Muscle of leg (tissue), 11 donors: ENCODE results near the gene PTTG1IP. TPM values are rescaled to one million over a fixed set of nuclear protein-coding genes. Genes with fewer than 3 reads are reported as not detected.

Experiments
- DNase-seq: peaks from one replicate; pipeline ENCODE4 v3.0.0; 2013
- H3K27ac ChIP-seq: one replicate; pipeline ENCODE4 v1.5.1; 2013; ENCODE audit warnings: mild to moderate bottlenecking, low read length, control low read depth
- H3K27me3 ChIP-seq: one replicate; pipeline ENCODE4 v1.6.1; 2013; ENCODE audit warnings: low read length; ENCODE audit not compliant: control insufficient read depth, insufficient read depth
- H3K36me3 ChIP-seq: one replicate; pipeline ENCODE4 v1.6.1; 2013; ENCODE audit warnings: low read length; ENCODE audit not compliant: control insufficient read depth, insufficient read depth
- H3K4me1 ChIP-seq: one replicate; pipeline ENCODE4 v1.6.1; 2013; ENCODE audit warnings: low read length; ENCODE audit not compliant: control insufficient read depth, insufficient read depth
- H3K4me3 ChIP-seq: one replicate; pipeline ENCODE4 v1.5.1; 2013; ENCODE audit warnings: low read length, control low read depth
- H3K9me3 ChIP-seq: replicated peaks from 2 replicates; pipeline ENCODE4 v1.6.1; 2013; ENCODE audit warnings: low read depth, low read length; ENCODE audit not compliant: control insufficient read depth
- WGBS: methylation state at CpG from one replicate; pipeline ENCODE4 v1.1.5; 2013; ENCODE audit warnings: missing lambda C conversion rate; ENCODE audit not compliant: insufficient coverage; 5-methylcytosine and 5-hydroxymethylcytosine counted together
- polyA plus RNA-seq, 8 donors: library from polyadenylated mRNA; unstranded; fragments of 120-200 nt; gene quantifications; one replicate each; pipeline versions ENCODE4 v1.2.1 to v1.2.3, GENCODE V29; 2013; ENCODE audit warnings: inconsistent platforms in 1 of 8, low replicate concordance in 1 of 8; ENCODE audit not compliant: insufficient read length in 8 of 8, insufficient read depth in 1 of 8
- total RNA-seq: library from RNA; stranded (reverse); fragments of 120-200 nt; gene quantifications from one replicate; pipeline ENCODE4 v1.2.4, GENCODE V29; 2013

PTTG1IP gene
- total and polyA plus RNA-seq, 9 donors, result 126 to 149 (median 136) TPM

- Histone ChIP-seq H3K9me3 (peaks cover 36% of the 10 kb centered on the region), H3K27me3 (peaks cover 2% of the 10 kb centered on the region), H3K27ac (no peak overlapping the region), H3K4me3 (no peak overlapping the region), H3K36me3 (no peaks in the 10 kb centered on the region), H3K4me1 (peaks cover 8% of the 10 kb centered on the region)
- no CpG with 5 or more reads among the region's 3 CpGs for WGBS
- DNase-seq, result no peak
Measured at GRCh38 chr21:44820851-44821250, 52.6 kb downstream of the PTTG1IP start.

DNA sequence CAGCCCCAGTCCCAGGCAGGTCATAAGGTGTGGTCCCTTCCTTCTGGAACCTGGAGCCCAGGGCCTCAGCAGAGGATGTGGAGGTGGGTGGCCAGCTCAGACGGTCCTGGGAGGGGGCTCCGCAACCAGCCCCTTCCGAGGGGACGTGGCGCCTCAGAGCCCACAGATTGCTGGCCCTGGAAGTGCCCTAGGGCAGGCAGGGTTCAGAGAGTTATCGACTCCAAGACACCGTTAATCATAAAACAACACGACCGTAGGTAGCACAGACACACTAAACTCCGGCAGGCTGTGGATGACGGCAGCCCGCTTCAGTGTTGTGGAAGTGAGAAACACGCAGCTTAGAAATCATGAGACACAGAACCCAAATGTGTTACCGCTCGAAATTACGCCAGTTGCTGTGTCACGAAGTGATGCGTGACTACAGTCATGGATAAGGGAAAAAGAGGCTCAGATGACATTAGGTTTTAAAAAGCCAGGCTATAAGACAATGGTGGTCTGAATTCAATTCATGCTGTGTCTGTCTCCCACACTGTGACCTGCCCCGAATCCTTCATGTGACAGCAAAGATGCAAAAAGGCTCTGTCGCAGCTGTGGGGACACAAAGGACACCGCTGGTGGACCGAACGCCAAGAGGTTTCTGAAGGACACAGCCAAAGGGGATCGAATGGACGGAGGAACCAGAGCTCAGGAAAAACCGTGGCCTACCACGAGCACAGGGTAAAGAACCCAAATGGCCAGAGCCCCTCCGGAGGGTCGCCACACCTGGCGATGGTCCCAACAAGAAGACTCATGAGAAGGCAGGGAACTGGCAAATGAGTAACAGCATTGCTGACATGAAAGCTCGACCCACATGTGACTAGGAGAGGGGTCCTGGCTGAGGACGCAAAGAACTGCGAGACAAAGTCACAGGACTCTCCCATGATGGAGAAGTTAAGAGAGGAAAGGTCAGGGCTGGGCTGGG, 53.9 kb downstream of the PTTG1IP start:
- Histone ChIP-seq H3K27me3 (peaks cover 2% of the 10 kb centered on the region), H3K36me3 (peaks cover 2% of the 10 kb centered on the region), H3K4me3 (no peak overlapping the region), H3K4me1 (peaks cover 8% of the 10 kb centered on the region), H3K27ac (no peak overlapping the region), H3K9me3 (peaks cover 36% of the 10 kb centered on the region)
- peak; percentile 16 for DNase-seq
- WGBS, result 93% methylated on average over 29 of the region's 33 CpGs

DNA sequence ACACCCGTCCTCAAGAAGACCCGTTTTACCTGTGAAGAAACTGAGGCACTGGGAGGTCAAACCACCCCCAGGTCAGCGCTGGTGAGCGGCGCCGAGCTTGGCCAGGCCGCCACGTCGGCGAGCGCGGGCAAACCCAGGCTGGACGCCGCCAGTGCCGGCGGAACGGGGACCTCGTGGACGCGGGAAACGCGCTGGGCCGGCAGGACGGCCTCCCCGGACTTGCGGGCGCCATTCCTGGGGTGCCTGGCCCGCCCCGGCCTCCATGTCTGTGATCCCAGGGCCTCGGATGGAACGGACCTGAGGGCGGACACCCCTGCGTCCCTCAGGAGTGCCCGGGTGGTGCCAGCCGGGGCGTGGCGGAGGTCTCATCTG, 54.9 kb downstream of the PTTG1IP start:
- Histone ChIP-seq H3K4me3 (peak overlapping the region; percentile 51), H3K9me3 (peaks cover 33% of the 10 kb centered on the region), H3K27ac (no peak overlapping the region), H3K27me3 (peaks cover 2% of the 10 kb centered on the region), H3K36me3 (peaks cover 3% of the 10 kb centered on the region), H3K4me1 (peaks cover 8% of the 10 kb centered on the region)
- no peak for DNase-seq
- 50% methylated on average over 37 of the region's 37 CpGs for WGBS

DNA sequence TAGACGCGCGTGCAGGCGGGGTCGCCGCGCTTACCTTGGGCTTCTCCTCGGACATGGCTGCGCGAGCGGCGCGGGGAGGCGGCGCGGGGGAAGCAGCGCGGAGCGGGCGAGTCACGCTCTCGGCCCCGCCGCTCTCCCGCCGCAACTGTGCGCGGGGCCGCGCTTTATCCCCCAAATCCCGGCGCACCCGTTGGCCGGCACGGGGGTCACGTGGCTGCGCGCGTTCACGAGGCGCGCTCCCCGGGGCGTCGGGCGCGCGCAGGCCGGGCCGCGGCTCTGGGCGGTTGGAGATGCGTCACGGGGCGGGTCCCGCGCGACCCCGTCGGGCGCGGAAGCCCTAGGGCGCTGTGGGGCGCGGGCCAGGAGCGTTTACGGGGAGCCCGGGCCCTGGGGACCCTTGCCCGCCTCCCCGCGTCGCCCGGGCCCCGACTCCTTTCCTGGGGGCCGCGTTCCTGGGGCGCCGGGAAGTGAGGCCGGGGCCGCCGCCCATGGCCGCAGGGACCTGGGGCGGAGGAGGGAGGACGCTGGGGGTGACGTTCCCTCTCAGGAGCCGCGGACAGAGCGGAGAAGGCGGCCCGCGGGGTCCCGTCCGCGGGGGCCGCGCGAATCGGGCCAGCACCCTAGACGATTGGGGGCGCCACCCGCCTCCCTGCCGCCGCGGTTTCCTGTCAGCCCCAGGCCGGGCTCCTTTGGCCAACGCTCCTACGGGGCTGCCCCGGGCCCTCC, 55.4 kb downstream of the PTTG1IP start, which contains the start of gene SUMO3:
SUMO3 (minus strand) TSS at position 149 of the 726 bp plus-strand sequence; CDS start at position 55, 94 bp downstream.
- WGBS, result under 1% methylated on average over 108 of the region's 108 CpGs
- Histone ChIP-seq H3K4me3 (peak within 1 kb of the TSS; percentile 66), H3K27me3 (peaks cover 2% of the 10 kb centered on the region), H3K36me3 (peaks cover 9% of the 10 kb centered on the region), H3K9me3 (peaks cover 28% of the 10 kb centered on the region), H3K27ac (no peak within 1 kb of the TSS), H3K4me1 (peaks cover 8% of the 10 kb centered on the region)
- peak; percentile 92 for DNase-seq

- Histone ChIP-seq H3K4me1 (peaks cover 8% of the 10 kb centered on the region), H3K4me3 (peak overlapping the region; percentile 66), H3K27me3 (peaks cover 2% of the 10 kb centered on the region), H3K9me3 (peaks cover 23% of the 10 kb centered on the region), H3K36me3 (peaks cover 14% of the 10 kb centered on the region), H3K27ac (no peak overlapping the region)
- 1% methylated on average over 25 of the region's 43 CpGs for WGBS
- DNase-seq, result peak; percentile 94
Measured at GRCh38 chr21:44817506-44817880, 56.0 kb downstream of the PTTG1IP start.

DNA sequence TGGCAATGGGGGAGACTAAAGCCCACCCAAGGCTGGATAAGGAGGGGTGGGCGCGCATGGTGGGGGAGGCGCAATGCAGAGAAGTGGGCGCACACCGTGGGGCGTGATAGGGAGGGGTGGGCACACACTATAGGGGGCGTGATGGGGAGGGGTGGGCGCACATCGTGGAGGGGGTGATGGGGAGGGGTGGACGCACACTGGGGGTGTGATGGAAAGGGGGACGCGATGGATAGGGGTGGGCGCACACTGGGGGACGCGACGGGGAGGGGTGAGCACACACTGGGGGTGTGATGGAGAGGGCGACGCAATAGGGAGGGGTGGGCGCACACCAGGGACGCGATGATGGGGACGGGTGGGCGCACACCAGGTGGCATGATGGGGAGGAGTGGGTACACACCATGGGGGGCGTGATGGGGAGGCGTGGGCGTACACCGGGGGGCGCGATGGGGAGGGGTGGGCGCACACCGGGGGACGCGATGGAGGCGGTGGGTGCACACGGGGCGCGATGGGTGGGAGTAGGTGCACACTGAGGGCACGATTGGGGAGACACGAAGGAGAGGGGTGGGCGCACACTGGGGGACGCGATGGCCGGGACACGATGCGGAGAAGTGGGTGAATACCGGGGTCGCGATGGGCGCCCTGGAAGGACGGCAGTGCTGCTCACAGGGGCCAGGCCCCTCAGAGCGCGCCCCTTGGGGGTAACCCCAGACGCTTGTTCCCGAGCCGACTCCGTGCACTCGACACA, 56.6 kb downstream of the PTTG1IP start:
- Histone ChIP-seq H3K27me3 (peaks cover 2% of the 10 kb centered on the region), H3K4me1 (peaks cover 8% of the 10 kb centered on the region), H3K36me3 (peaks cover 19% of the 10 kb centered on the region), H3K9me3 (peaks cover 19% of the 10 kb centered on the region), H3K27ac (no peak overlapping the region), H3K4me3 (peak overlapping the region; percentile 66)
- no peak for DNase-seq
- WGBS, result 48% methylated on average over 50 of the region's 57 CpGs

DNA sequence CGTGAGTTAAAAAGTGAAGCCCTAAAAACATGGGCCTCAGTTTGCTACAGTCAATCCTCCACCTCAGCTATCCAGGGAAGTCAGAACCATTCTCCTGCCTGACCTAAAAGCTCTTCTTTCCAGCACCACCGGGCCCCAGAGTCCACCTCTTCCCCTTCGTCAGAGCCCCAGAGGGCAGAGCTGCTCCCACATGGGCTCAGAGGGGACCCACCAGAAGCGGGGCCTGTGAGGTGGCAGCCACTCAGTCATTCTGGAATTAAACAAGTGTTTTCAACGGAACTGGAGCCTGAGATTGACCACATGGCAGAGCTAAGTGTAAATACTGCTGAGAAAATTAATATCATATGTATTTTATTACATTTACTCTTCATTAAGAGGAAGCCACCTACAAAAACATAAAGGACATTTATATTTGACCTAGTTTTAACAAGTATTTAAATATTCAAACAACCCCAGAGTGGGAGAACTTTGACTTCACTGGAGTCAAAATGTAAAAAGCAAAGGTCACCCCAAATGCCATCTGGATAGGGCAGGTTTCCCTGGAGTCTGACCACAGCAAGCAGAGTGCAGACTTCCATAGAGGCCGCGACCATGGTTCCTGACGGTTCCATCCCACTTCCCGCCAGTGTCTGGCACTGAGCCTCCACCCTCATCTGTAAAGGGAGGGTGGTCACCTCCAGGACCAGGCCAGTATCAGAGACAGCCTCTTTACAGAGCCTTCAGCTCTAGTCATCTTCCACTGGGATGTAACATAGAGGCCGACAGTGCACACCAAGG, 57.5 kb downstream of the PTTG1IP start:
- peaks cover 8% of the 10 kb centered on the region for H3K4me1 ChIP-seq
- 71% methylated on average over 9 of the region's 10 CpGs for WGBS
- H3K4me3 ChIP-seq, result no peak overlapping the region
- DNase-seq, result no peak
- no peak overlapping the region for H3K27ac ChIP-seq
- peaks cover 2% of the 10 kb centered on the region for H3K27me3 ChIP-seq
- H3K36me3 ChIP-seq, result peaks cover 22% of the 10 kb centered on the region
- peaks cover 14% of the 10 kb centered on the region for H3K9me3 ChIP-seq

DNA sequence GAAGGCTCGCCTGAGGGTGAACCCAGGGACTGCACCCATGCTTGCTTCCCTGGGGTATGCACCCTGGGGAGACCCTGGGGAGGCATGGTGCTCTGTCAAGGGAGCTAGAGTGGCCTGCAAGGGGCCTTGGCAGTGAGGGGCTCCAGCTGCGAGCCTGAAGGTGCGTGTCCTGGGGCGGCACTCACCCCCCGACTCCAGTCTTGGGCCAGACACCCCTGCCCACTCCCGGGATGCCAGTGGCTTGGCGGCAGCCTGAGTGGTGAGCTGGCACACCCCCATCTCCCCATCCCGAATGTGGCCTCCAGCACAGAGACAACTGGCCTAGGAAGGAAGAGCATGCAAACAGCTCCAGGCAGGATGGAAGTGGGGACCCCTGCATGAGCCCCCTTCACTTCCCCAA, 58.3 kb downstream of the PTTG1IP start:
- Histone ChIP-seq H3K9me3 (peaks cover 9% of the 10 kb centered on the region), H3K4me3 (no peak overlapping the region), H3K36me3 (peaks cover 30% of the 10 kb centered on the region), H3K27ac (no peak overlapping the region), H3K27me3 (peaks cover 2% of the 10 kb centered on the region), H3K4me1 (peaks cover 8% of the 10 kb centered on the region)
- WGBS, result 100% methylated on average over 1 of the region's 8 CpGs
- no peak for DNase-seq

GRCh38 chr21:44814498-44815023, 58.9 kb downstream of the PTTG1IP start:
- Histone ChIP-seq H3K4me3 (no peak overlapping the region), H3K9me3 (peaks cover 3% of the 10 kb centered on the region), H3K36me3 (peaks cover 37% of the 10 kb centered on the region), H3K4me1 (peaks cover 8% of the 10 kb centered on the region), H3K27ac (no peak overlapping the region), H3K27me3 (no peaks in the 10 kb centered on the region)
- 81% methylated on average over 4 of the region's 11 CpGs for WGBS
- no peak for DNase-seq
